Testis (tissue), 2 donors: ENCODE data around the gene SALL2.

Experiments
- CTCF ChIP-seq, 3 experiments: fragments of 450-650 bp in 2 of 3; fragments of 200-600 bp in 1 of 3; sonication (generic) in 1 of 3; IDR thresholded peaks; one replicate each; pipeline ENCODE4 v1.5.1; 2016 to 2019; ENCODE audit warnings: antibody characterized with exemption in 3 of 3, mild to moderate bottlenecking in 2 of 3, moderate library complexity in 1 of 3
- POLR2A ChIP-seq: fragments of 450-650 bp; IDR thresholded peaks from one replicate; pipeline ENCODE4 v1.6.1; 2017; ENCODE audit warnings: antibody characterized with exemption, mild to moderate bottlenecking, moderate library complexity

DNA sequence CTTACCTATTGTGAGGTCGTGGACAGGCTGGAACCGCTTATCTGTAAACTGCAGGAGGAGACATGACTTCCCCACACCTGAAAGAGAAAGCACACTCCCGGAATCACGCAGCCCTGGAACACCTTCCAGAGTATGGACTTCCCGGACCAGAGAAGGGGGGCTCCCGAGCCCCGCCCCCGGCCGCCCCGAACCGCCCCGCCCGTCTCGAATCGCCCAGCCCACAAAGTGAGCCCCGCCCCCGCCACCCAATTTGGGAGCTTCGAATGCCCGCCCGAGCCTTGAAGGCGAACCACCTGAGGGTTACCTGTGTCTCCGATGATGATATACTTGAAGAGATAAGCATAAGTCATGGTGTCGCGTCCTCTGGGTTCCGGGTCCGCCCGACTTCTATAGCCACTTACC lies 49.6 kb downstream of the SALL2 start:
- TF ChIP-seq CTCF (IDR thresholded peaks at IDR 0.05), result no peak
- no peak for TF ChIP-seq POLR2A
